HepG2 (cell line): Measurements from ENCODE around the gene CDKL2. TPM values are rescaled to one million over a fixed set of nuclear protein-coding genes. Genes with fewer than 3 reads are reported as not detected.
A peak's percentile ranks its signal among the peaks of the same experiment; 100 is the strongest.

Experiments used
- ATAC-seq: fragments of 200-7000 bp; cut with Tn5 transposase; 3 replicates; pipeline ENCODE4 v1.9.1; 2020; ENCODE audit warnings: mild to moderate bottlenecking, moderate library complexity
- BruUV-seq: library from RNA; stranded (reverse); fragments of 400-500 nt; replicated peaks from 2 replicates; lab custom pipeline; 2021; lab: Mats Ljungman, UMichigan
- CTCF ChIA-PET: fragments of 300-600 bp; formaldehyde crosslinking; extraction: SDS; loops from one replicate; lab custom pipeline; 2021; ENCODE audit warnings: low total read pairs, inconsistent platforms, low intra/inter-chr PET ratio; lab: Yijun Ruan, JAX
- POLR2A ChIA-PET: fragments of 350-600 bp; sonication (Branson Sonifier 250); formaldehyde crosslinking; loops from one replicate; lab custom pipeline; 2020; ENCODE audit warnings: antibody characterized with exemption, inconsistent platforms; lab: Yijun Ruan, JAX
- DNase-seq: peaks from one replicate; pipeline ENCODE4 v3.0.0-alpha.2; 2015; ENCODE audit warnings: low spot score
- FAIRE-seq: peaks from 3 replicates; lab custom pipeline; 2011; peaks lifted over from hg19 to GRCh38; lab: Jason Lieb, UNC
- H2AFZ ChIP-seq: one replicate; pipeline ENCODE4 v1.6.1; 2011; ENCODE audit warnings: low read length, inconsistent platforms
- H3K27ac ChIP-seq: fragments of 300-600 bp; 3 replicates; pipeline ENCODE4 v1.8.0; 2011; ENCODE audit warnings: mixed run types, mild to moderate bottlenecking, mixed read lengths, low read length, inconsistent platforms; ENCODE audit not compliant: insufficient read depth; ENCODE audit errors: extremely low read length
- H3K27me3 ChIP-seq, 2 experiments: fragments of 200-600 bp in 1 of 2; 2 replicates in 1 of 2; 3 replicates in 1 of 2; pipeline versions ENCODE4 v1.6.0 to v1.8.0; 2011; ENCODE audit warnings: low read length in 2 of 2, mild to moderate bottlenecking in 2 of 2, moderate library complexity in 2 of 2, inconsistent platforms in 1 of 2; ENCODE audit not compliant: insufficient read depth in 2 of 2, control insufficient read depth in 1 of 2
- H3K36me3 ChIP-seq, 2 experiments: fragments of 200-600 bp in 1 of 2; replicated peaks in 1 of 2; 2 replicates in 1 of 2; 3 replicates in 1 of 2; pipeline versions ENCODE4 v1.5.1 to v1.8.0; 2011; ENCODE audit warnings: low read length in 2 of 2, inconsistent platforms in 1 of 2; ENCODE audit not compliant: insufficient read depth in 2 of 2, control insufficient read depth in 1 of 2
- H3K4me1 ChIP-seq: 2 replicates; pipeline ENCODE4 v1.5.1; 2012; ENCODE audit warnings: low read length, inconsistent platforms; ENCODE audit not compliant: insufficient read depth
- H3K4me2 ChIP-seq: 2 replicates; pipeline ENCODE4 v1.6.0; 2011; ENCODE audit warnings: low read depth, low read length, inconsistent platforms
- H3K4me3 ChIP-seq, 3 experiments: fragments of 200-600 bp in 1 of 3; sonication (generic), shearing (Covaris generic) in 1 of 3; replicated peaks in 1 of 3; 2 replicates each; pipeline ENCODE4 v1.5.1; 2011 to 2016; ENCODE audit warnings: low read length in 3 of 3, inconsistent platforms in 2 of 3, low read depth in 2 of 3, mild to moderate bottlenecking in 2 of 3, control low read depth in 1 of 3, mixed read lengths in 1 of 3; ENCODE audit not compliant: insufficient read depth in 1 of 3
- H3K79me2 ChIP-seq: one replicate; pipeline ENCODE4 v1.6.1; 2011; ENCODE audit warnings: low read length, inconsistent platforms; ENCODE audit not compliant: insufficient read depth
- H3K9ac ChIP-seq: 2 replicates; pipeline ENCODE4 v1.6.0; 2011; ENCODE audit warnings: mild to moderate bottlenecking, low read depth, low read length, inconsistent platforms; ENCODE audit not compliant: insufficient read depth
- H3K9me3 ChIP-seq: 2 replicates; pipeline ENCODE4 v1.5.1; 2012; ENCODE audit warnings: mild to moderate bottlenecking, low read length
- H4K20me1 ChIP-seq: 2 replicates; pipeline ENCODE4 v1.6.0; 2011; ENCODE audit warnings: inconsistent platforms, mild to moderate bottlenecking, low read length, moderate library complexity; ENCODE audit not compliant: insufficient read depth
- BCL3 ChIP-seq: sonication (generic); formaldehyde crosslinking; IDR thresholded peaks from 2 replicates; pipeline ENCODE4 v1.5.1; 2020; ENCODE audit warnings: mild to moderate bottlenecking, missing genetic modification reagents, moderate library complexity
- CREM ChIP-seq, 2 experiments: sonication (generic) in 1 of 2; formaldehyde crosslinking in 1 of 2; IDR thresholded peaks; 2 replicates each; pipeline versions ENCODE4 v1.4.0 to v1.6.1; 2016 to 2020; ENCODE audit warnings: antibody characterized with exemption in 1 of 2, mild to moderate bottlenecking in 1 of 2, missing genetic modification reagents in 1 of 2
- FOXK1 ChIP-seq: sonication (generic); formaldehyde crosslinking; IDR thresholded peaks from 2 replicates; pipeline ENCODE4 v1.4.0; 2020; ENCODE audit warnings: low read depth, missing genetic modification reagents, borderline replicate concordance
- FOXO1 ChIP-seq: sonication (generic); formaldehyde crosslinking; IDR thresholded peaks from 2 replicates; pipeline ENCODE4 v1.4.0; 2020; ENCODE audit warnings: missing genetic modification reagents
- HMGA1 ChIP-seq: sonication (generic); formaldehyde crosslinking; conservative IDR thresholded peaks from 2 replicates; pipeline ENCODE4 v1.4.0; 2020; ENCODE audit warnings: missing genetic modification reagents
- HNRNPUL1 ChIP-seq: fragments of 200-400 bp; formaldehyde crosslinking; IDR thresholded peaks from 2 replicates; pipeline ENCODE4 v1.6.1; 2017; ENCODE audit warnings: low read depth, mild to moderate bottlenecking, low read length, moderate library complexity
- HOXD1 ChIP-seq: sonication (generic); formaldehyde crosslinking; IDR thresholded peaks from 2 replicates; pipeline ENCODE4 v1.5.0; 2020; ENCODE audit warnings: missing genetic modification reagents
- KLF16 ChIP-seq, 2 experiments: sonication (generic) in 1 of 2; formaldehyde crosslinking in 1 of 2; IDR thresholded peaks; 2 replicates each; pipeline versions ENCODE4 v1.6.1 to v1.8.0; 2016 to 2023; ENCODE audit warnings: missing genetic modification reagents in 2 of 2, missing compliant biosample characterization in 1 of 2
- KMT2B ChIP-seq: IDR thresholded peaks from 2 replicates; pipeline ENCODE4 v1.6.1; 2016; ENCODE audit warnings: missing genetic modification reagents, missing compliant biosample characterization
- NR2F1 ChIP-seq, 2 experiments: fragments of 450-650 bp in 1 of 2; formaldehyde crosslinking in 1 of 2; IDR thresholded peaks; 2 replicates each; pipeline versions ENCODE4 v1.5.0 to v1.6.1; 2016 to 2020; ENCODE audit warnings: mild to moderate bottlenecking in 1 of 2, missing compliant biosample characterization in 1 of 2, missing genetic modification reagents in 1 of 2, moderate library complexity in 1 of 2
- TCF7L2 ChIP-seq: IDR thresholded peaks from 2 replicates; pipeline ENCODE4 v1.6.1; 2011; ENCODE audit warnings: mild to moderate bottlenecking, low read depth, low read length, moderate library complexity
- XBP1 ChIP-seq: sonication (generic); formaldehyde crosslinking; IDR thresholded peaks from 2 replicates; pipeline ENCODE4 v1.5.0; 2020; ENCODE audit warnings: missing genetic modification reagents
- YEATS4 ChIP-seq: sonication (generic); formaldehyde crosslinking; IDR thresholded peaks from 2 replicates; pipeline ENCODE4 v1.4.0; 2020; ENCODE audit warnings: missing genetic modification reagents, borderline replicate concordance
- ZFP41 ChIP-seq: sonication (generic); formaldehyde crosslinking; IDR thresholded peaks from 2 replicates; pipeline ENCODE4 v1.4.0; 2020; ENCODE audit warnings: mild to moderate bottlenecking, missing genetic modification reagents, borderline replicate concordance
- ZNF10 ChIP-seq: sonication (generic); formaldehyde crosslinking; IDR thresholded peaks from 2 replicates; pipeline ENCODE4 v1.4.0; 2020; ENCODE audit warnings: mild to moderate bottlenecking, low read depth, missing genetic modification reagents, borderline replicate concordance
- ZNF12 ChIP-seq: sonication (generic); formaldehyde crosslinking; IDR thresholded peaks from 2 replicates; pipeline ENCODE4 v1.5.0; 2020; ENCODE audit warnings: missing genetic modification reagents
- ZNF121 ChIP-seq: sonication (generic); formaldehyde crosslinking; IDR thresholded peaks from 2 replicates; pipeline ENCODE4 v1.5.0; 2020; ENCODE audit warnings: mild to moderate bottlenecking, missing genetic modification reagents
- ZNF136 ChIP-seq: sonication (generic); formaldehyde crosslinking; IDR thresholded peaks from 2 replicates; pipeline ENCODE4 v1.8.1; 2022; ENCODE audit warnings: low read depth, mild to moderate bottlenecking, moderate library complexity, missing genetic modification reagents
- ZNF263 ChIP-seq: sonication (generic); formaldehyde crosslinking; IDR thresholded peaks from 2 replicates; pipeline ENCODE4 v1.4.0; 2020; ENCODE audit warnings: missing genetic modification reagents
- ZNF704 ChIP-seq: sonication (generic); formaldehyde crosslinking; IDR thresholded peaks from 2 replicates; pipeline ENCODE4 v1.8.1; 2023; ENCODE audit warnings: mild to moderate bottlenecking, inconsistent platforms, moderate library complexity, missing genetic modification reagents, borderline replicate concordance
- WGBS: methylation state at CpG from one replicate; pipeline ENCODE4 v1.1.6; 2017; ENCODE audit warnings: low lambda C conversion rate; 5-methylcytosine and 5-hydroxymethylcytosine counted together
- in situ Hi-C: cut with HindIII; loops from 2 replicates; pipeline ENCODE4 v1.10.0; 2017; ENCODE audit warnings: low pct_unique_long_range_greater_than_20kb; ENCODE audit not compliant: extremely low pct_ligation_motif_present
- intact Hi-C: fragments of 100-400 bp; cut with micrococcal nuclease; formaldehyde crosslinking; loops from one replicate; pipeline ENCODE4 v1.10.0; 2022; ENCODE audit not compliant: unreplicated experiment
- polyA plus RNA-seq, 8 experiments: library from polyadenylated mRNA; depleted of rRNA in 3 of 8; stranded (reverse) in 7 of 8; unstranded in 1 of 8; fragments of >200 nt; fragmentation: Illumina TruSeq in 4 of 8; extraction: Trizol in 4 of 8; gene quantifications; 2 replicates each; pipeline versions ENCODE4 v1.2.1 to v1.2.3, GENCODE V29; 2011 to 2016; ENCODE audit warnings: low read depth in 4 of 8, missing spikeins in 1 of 8, mixed read lengths in 1 of 8; ENCODE audit not compliant: insufficient read depth in 1 of 8
- total RNA-seq, 5 experiments: library from RNA; depleted of rRNA; stranded (reverse); fragments of >200 nt; fragmentation: Illumina TruSeq; extraction: Trizol; gene quantifications; 2 replicates each; pipeline ENCODE4 v1.2.3, GENCODE V29; 2016; ENCODE audit warnings: low read depth in 1 of 5

CDKL2 gene
- total and polyA plus RNA-seq, 2 of the 13 experiments (the other 11 are each of a cell fraction or from before 2014, with no cell fraction given), result not detected

DNA sequence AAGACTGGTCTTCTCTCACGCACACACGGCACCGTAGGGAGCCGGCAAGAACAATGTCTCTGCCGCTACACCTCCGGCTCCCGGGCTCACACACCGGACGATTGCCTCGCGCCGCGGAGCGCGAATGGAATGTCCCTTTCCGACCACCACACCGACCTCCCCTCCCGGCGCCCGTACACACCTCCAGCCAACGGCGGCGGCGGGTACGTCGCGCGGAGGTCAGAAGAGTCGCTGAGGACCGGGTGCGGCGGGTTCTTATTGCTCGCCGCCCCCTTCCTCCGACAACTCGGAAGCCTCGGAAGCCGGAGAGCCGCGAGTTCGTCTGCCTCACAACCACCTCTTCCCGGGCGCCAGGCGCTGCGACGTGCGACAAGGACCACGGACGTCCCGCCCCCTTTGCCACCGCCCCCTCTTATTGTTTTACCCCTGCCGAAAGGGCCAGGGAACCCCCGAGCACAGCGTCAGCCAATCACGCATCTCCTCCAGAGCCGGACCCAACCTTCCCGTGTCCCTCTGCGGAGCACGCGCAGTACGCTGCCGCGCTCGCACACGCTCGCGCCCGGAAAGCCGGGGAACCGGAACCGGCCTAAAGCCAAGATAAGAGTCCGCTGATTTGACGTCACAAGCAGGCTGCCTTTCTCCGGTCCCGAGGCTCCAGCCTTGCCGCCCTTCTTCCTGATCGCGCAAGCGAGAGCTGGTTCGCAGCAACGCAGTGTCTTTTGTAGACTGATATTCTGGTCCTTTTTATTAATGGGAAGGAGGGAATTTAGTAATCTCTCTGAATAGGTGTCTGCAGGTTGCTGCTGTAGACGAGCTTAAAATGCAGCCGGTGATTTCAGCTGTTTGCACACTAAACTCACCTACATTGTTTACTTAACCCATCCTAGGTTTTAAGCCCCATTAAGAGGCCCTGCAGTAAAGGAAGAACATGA is 43.0 kb upstream of the CDKL2 start, which contains the start of gene G3BP2:
Gene G3BP2 (minus strand): TSS at position 385 of the 932 bp plus-strand sequence. CDS start 11,386 bp downstream, outside the sequence.
- no peaks in the 10 kb centered on the region; a peak in 1 of 5 replicates for H3K27me3 ChIP-seq
- ATAC-seq (peak; percentile 96), FAIRE-seq (peak; percentile 89), DNase-seq (peak; percentile 96)
- H3K9ac ChIP-seq, result peak within 1 kb of the TSS; percentile 93
- ChIA-PET CTCF (no interaction called here), POLR2A (interaction anchor here (0.7 to 3.4 kb wide), 5 partner anchors 9 to 317 kb away, joined by 3 to 43 read pairs (median 4); partner anchors contain the start of genes SDAD1 and USO1)
- peaks cover 40% of the 10 kb centered on the region for H4K20me1 ChIP-seq
- H3K36me3 ChIP-seq, result no peaks in the 10 kb centered on the region
- H3K79me2 ChIP-seq, result peaks cover 53% of the 10 kb centered on the region
- H3K4me3 ChIP-seq, result peak within 1 kb of the TSS; percentile 87 to 100 (median 99)
- peak within 1 kb of the TSS; percentile 92 for H3K4me2 ChIP-seq
- no peaks in the 10 kb centered on the region for H3K9me3 ChIP-seq
- peaks cover 41% of the 10 kb centered on the region for H3K4me1 ChIP-seq
- WGBS, result under 1% methylated on average over 60 of the region's 83 CpGs
- intact Hi-C loops (loop anchor here (1.0 kb wide), 2 partner anchors 30 to 51 kb away; partner anchors contain the start of gene USO1), in situ Hi-C loops (loop anchor here (5.0 kb wide), 1 partner anchor 49 kb away; the partner anchor contains the start of gene USO1)
- peak within 1 kb of the TSS; percentile 81 for H2AFZ ChIP-seq
- peak within 1 kb of the TSS; percentile 87 for H3K27ac ChIP-seq
- BruUV-seq, result no TSS peak
- TF ChIP-seq ZNF704 (CRISPR knock-in tag) (no peak), ZNF12 (CRISPR knock-in tag) (no peak), KLF16 (CRISPR knock-in tag; IDR thresholded peaks at IDR 0.05) (peak in 1 of 2 experiments; percentile 40; a peak in 2 of 4 replicates), FOXO1 (CRISPR knock-in tag) (no peak), NR2F1 (CRISPR knock-in tag; IDR thresholded peaks at IDR 0.05) (no peak), CREM (IDR thresholded peaks at IDR 0.05) (peak; percentile 93), CREM (CRISPR knock-in tag; IDR thresholded peaks at IDR 0.05) (0 out of 2 replicates have a peak, but pooled peaks have one; percentile 51), YEATS4 (peak; percentile 78), HMGA1 (CRISPR knock-in tag) (no peak), ZNF10 (no peak), TCF7L2 (no peak), HNRNPUL1 (no peak), KMT2B (CRISPR knock-in tag) (peak; percentile 91), FOXK1 (CRISPR knock-in tag) (peak; percentile 70; the same call in 1 of the 2 replicates), ZNF121 (no peak), HOXD1 (peak; percentile 18), BCL3 (peak; percentile 73; the same call in 1 of the 2 replicates), XBP1 (CRISPR knock-in tag) (no peak), ZFP41 (CRISPR knock-in tag) (no peak; the same call in 1 of the 2 replicates), ZNF263 (CRISPR knock-in tag) (no peak), ZNF136 (peak; percentile 90; the same call in 1 of the 2 replicates)
